HCT116 (cell line): Measurements from ENCODE around the gene FAM78B. TPM values are rescaled to one million over a fixed set of nuclear protein-coding genes. Genes with fewer than 3 reads are reported as not detected.

Source experiments
- ATAC-seq: fragments of 200-7000 bp; cut with Tn5 transposase; 2 replicates; pipeline ENCODE4 v1.9.1; 2020; ENCODE audit warnings: mild to moderate bottlenecking, moderate library complexity
- BruUV-seq: library from RNA; stranded (reverse); fragments of 400-500 nt; replicated peaks from 2 replicates; lab custom pipeline; 2021; lab: Mats Ljungman, UMichigan
- CTCF ChIA-PET: fragments of 300-600 bp; sonication (Branson Sonifier 250); formaldehyde crosslinking; loops from one replicate; lab custom pipeline; 2021; ENCODE audit warnings: antibody characterized with exemption; lab: Charles Lee
- POLR2A ChIA-PET: fragments of 300-600, 350-600 bp; sonication (Branson Sonifier 250); formaldehyde crosslinking; loops from one replicate; lab custom pipeline; 2021; ENCODE audit warnings: antibody characterized with exemption; lab: Charles Lee
- RAD21 ChIA-PET, 2 experiments: fragments of 300-600 bp; sonication (Branson Sonifier 250); formaldehyde crosslinking; loops; one replicate each; lab custom pipeline; 2023; ENCODE audit warnings: low total read pairs in 2 of 2; ENCODE audit not compliant: uncharacterized antibody in 2 of 2, unreplicated experiment in 2 of 2, low non-redundant PET in 1 of 2; lab: Charles Lee
- DNase-seq: peaks from one replicate; pipeline ENCODE4 v3.0.0-alpha.2; 2010; ENCODE audit warnings: low read depth, low spot score
- H2AFZ ChIP-seq: fragments of 200-600 bp; shearing (Covaris generic), sonication (generic); 2 replicates; pipeline ENCODE4 v1.6.1; 2017; ENCODE audit warnings: low read depth, mixed run types, mixed read lengths, antibody characterized with exemption, low read length; ENCODE audit not compliant: poor library complexity, severe bottlenecking
- H3K27ac ChIP-seq: 2 replicates; pipeline ENCODE4 v1.5.1; 2012; ENCODE audit warnings: low read depth, low read length
- H3K27me3 ChIP-seq: fragments of 200-600 bp; sonication (generic); 2 replicates; pipeline ENCODE4 v1.6.1; 2016; ENCODE audit warnings: mixed run types, low read length, mixed read lengths; ENCODE audit not compliant: insufficient read depth
- H3K36me3 ChIP-seq, 2 experiments: fragments of 200-500 bp in 1 of 2; fragments of 200-600 bp in 1 of 2; sonication (Bioruptor generic) in 1 of 2; sonication (generic) in 1 of 2; 2 replicates each; pipeline versions ENCODE4 v1.5.1 to v1.6.1; 2014 to 2016; ENCODE audit warnings: low read length in 2 of 2, inconsistent platforms in 1 of 2, mixed read lengths in 1 of 2, mixed run types in 1 of 2; ENCODE audit not compliant: insufficient read depth in 2 of 2, control insufficient read depth in 1 of 2
- H3K4me1 ChIP-seq, 2 experiments: fragments of 200-600 bp in 1 of 2; sonication (generic) in 1 of 2; 2 replicates each; pipeline versions ENCODE4 v1.5.1 to v1.6.1; 2012 to 2017; ENCODE audit warnings: low read length in 2 of 2, inconsistent platforms in 1 of 2, mild to moderate bottlenecking in 1 of 2, mixed read lengths in 1 of 2, mixed run types in 1 of 2, moderate library complexity in 1 of 2; ENCODE audit not compliant: insufficient read depth in 2 of 2, control insufficient read depth in 1 of 2
- H3K4me2 ChIP-seq: fragments of 200-600 bp; sonication (generic); 2 replicates; pipeline ENCODE4 v1.6.1; 2017; ENCODE audit warnings: mixed run types, low read length, mixed read lengths
- H3K4me3 ChIP-seq, 2 experiments: fragments of 200-600 bp in 1 of 2; sonication (generic) in 1 of 2; replicated peaks in 1 of 2; 2 replicates each; pipeline ENCODE4 v1.5.1; 2011 to 2016; ENCODE audit warnings: low read length in 2 of 2, control low read depth in 1 of 2, low read depth in 1 of 2, mild to moderate bottlenecking in 1 of 2, mixed read lengths in 1 of 2, mixed run types in 1 of 2
- H3K79me2 ChIP-seq: fragments of 200-600 bp; sonication (generic); 2 replicates; pipeline ENCODE4 v1.6.1; 2017; ENCODE audit warnings: mild to moderate bottlenecking, mixed run types, low read length, moderate library complexity, mixed read lengths; ENCODE audit not compliant: insufficient read depth
- H3K9ac ChIP-seq: fragments of 200-600 bp; sonication (generic); 2 replicates; pipeline ENCODE4 v1.6.1; 2016; ENCODE audit warnings: low read length, mixed read lengths
- H3K9me2 ChIP-seq: fragments of 200-600 bp; sonication (generic), shearing (Covaris generic); 2 replicates; pipeline ENCODE4 v1.6.1; 2017; ENCODE audit warnings: mixed run types, mild to moderate bottlenecking, moderate library complexity; ENCODE audit not compliant: insufficient read depth
- H3K9me3 ChIP-seq, 2 experiments: fragments of 200-500 bp in 1 of 2; fragments of 200-600 bp in 1 of 2; sonication (Bioruptor generic) in 1 of 2; sonication (generic) in 1 of 2; 2 replicates each; pipeline ENCODE4 v1.6.1; 2014 to 2017; ENCODE audit warnings: low read length in 2 of 2, mixed read lengths in 2 of 2, inconsistent platforms in 1 of 2, low read depth in 1 of 2, mild to moderate bottlenecking in 1 of 2, mixed run types in 1 of 2, moderate library complexity in 1 of 2; ENCODE audit not compliant: control insufficient read depth in 1 of 2, insufficient read depth in 1 of 2
- H4K20me1 ChIP-seq: fragments of 200-600 bp; sonication (generic), shearing (Covaris generic); 2 replicates; pipeline ENCODE4 v1.6.1; 2017; ENCODE audit warnings: mixed run types, mild to moderate bottlenecking, moderate library complexity; ENCODE audit not compliant: insufficient read depth
- RAD21 ChIP-seq: IDR thresholded peaks from 2 replicates; pipeline ENCODE4 v1.6.1; 2012; ENCODE audit warnings: low read depth, mild to moderate bottlenecking
- REST ChIP-seq: IDR thresholded peaks from 2 replicates; pipeline ENCODE4 v1.6.1; 2012; ENCODE audit warnings: low read depth
- intact Hi-C: fragments of 100-400 bp; cut with micrococcal nuclease; formaldehyde crosslinking; loops from 2 replicates; pipeline ENCODE4 v1.10.0; 2022
- total RNA-seq: library from RNA; stranded (reverse); gene quantifications from one replicate; pipeline ENCODE4 v1.2.1, GENCODE V29; 2021; ENCODE audit not compliant: unreplicated experiment
- TF ChIP-seq, protein P1 (sequence below), 3 experiments: fragments of 200-600 bp in 1 of 3; sonication (generic) in 1 of 3; IDR thresholded peaks in 2 of 3; conservative IDR thresholded peaks in 1 of 3; 2 replicates each; pipeline ENCODE4 v1.5.1; 2012 to 2017; ENCODE audit warnings: low read depth in 2 of 3, low read length in 2 of 3, antibody characterized with exemption in 1 of 3, borderline replicate concordance in 1 of 3, control low read depth in 1 of 3, mild to moderate bottlenecking in 1 of 3, mixed read lengths in 1 of 3, mixed run types in 1 of 3, moderate library complexity in 1 of 3; ENCODE audit not compliant: insufficient read depth in 1 of 3

FAM78B gene
- total RNA-seq, 1 experiment from 2014 or later: 1.4 TPM

DNA sequence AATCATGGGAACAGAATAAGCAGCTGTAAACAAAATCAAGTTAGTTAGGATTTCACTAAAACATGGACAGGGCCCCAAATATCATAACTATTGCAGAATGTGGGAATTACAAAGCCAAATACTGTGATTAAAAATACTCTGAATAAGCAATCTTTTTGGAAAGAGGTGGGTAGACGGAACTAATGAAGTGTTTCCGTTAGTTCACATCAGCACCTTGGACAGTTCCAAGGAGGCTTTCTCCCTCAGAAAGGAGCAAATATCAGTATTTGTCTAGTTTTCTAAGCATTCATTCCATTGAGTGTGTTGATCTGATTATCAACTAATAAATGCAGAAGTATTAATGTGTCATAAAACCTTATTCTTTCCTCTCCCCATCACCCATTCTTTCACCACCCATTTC lies 97.4 kb downstream of the FAM78B start:
- POLR2A ChIA-PET: no interaction called here
- H3K4me3 ChIP-seq: no peak overlapping the region
- H3K4me2 ChIP-seq: no peak overlapping the region
- ATAC-seq (no peak), DNase-seq (no peak)
- no peaks in the 10 kb centered on the region for H3K36me3 ChIP-seq
- H3K9me2 ChIP-seq: no peaks in the 10 kb centered on the region
- intact Hi-C loops: loop anchor here (5.0 kb wide), 1 partner anchor 52 kb away; no protein-coding TSS in a partner anchor
- no peaks in the 10 kb centered on the region for H4K20me1 ChIP-seq
- no peaks in the 10 kb centered on the region for H3K9me3 ChIP-seq
- no TSS peak for BruUV-seq
- TF ChIP-seq REST (peak; percentile 77), RAD21 (no peak)
- TF ChIP-seq, protein P1, sequence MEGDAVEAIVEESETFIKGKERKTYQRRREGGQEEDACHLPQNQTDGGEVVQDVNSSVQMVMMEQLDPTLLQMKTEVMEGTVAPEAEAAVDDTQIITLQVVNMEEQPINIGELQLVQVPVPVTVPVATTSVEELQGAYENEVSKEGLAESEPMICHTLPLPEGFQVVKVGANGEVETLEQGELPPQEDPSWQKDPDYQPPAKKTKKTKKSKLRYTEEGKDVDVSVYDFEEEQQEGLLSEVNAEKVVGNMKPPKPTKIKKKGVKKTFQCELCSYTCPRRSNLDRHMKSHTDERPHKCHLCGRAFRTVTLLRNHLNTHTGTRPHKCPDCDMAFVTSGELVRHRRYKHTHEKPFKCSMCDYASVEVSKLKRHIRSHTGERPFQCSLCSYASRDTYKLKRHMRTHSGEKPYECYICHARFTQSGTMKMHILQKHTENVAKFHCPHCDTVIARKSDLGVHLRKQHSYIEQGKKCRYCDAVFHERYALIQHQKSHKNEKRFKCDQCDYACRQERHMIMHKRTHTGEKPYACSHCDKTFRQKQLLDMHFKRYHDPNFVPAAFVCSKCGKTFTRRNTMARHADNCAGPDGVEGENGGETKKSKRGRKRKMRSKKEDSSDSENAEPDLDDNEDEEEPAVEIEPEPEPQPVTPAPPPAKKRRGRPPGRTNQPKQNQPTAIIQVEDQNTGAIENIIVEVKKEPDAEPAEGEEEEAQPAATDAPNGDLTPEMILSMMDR (IDR thresholded peaks at IDR 0.05 in 2 of 3, conservative IDR thresholded peaks at IDR 0.05 in 1 of 3; ENCODE audit: borderline replicate concordance in 1 of 3, insufficient read depth in 1 of 3, low read depth in 2 of 3, low read length in 2 of 3): no peak
- RAD21 ChIA-PET: no interaction called here
- H3K9ac ChIP-seq: no peak overlapping the region
- no peaks in the 10 kb centered on the region for H3K4me1 ChIP-seq
- no peak overlapping the region for H3K27ac ChIP-seq
- H3K27me3 ChIP-seq: peaks cover 4% of the 10 kb centered on the region; the same call in 1 of the 2 replicates
- CTCF ChIA-PET: no interaction called here
- H2AFZ ChIP-seq: no peak overlapping the region
- H3K79me2 ChIP-seq: no peaks in the 10 kb centered on the region
